ENCODE measurements around the gene TMEM256. TPM values are rescaled to one million over a fixed set of nuclear protein-coding genes. Genes with fewer than 3 reads are reported as not detected.

The TMEM256 gene
- total RNA-seq, 1 experiment from 2014 or later, result 151 TPM

DNA sequence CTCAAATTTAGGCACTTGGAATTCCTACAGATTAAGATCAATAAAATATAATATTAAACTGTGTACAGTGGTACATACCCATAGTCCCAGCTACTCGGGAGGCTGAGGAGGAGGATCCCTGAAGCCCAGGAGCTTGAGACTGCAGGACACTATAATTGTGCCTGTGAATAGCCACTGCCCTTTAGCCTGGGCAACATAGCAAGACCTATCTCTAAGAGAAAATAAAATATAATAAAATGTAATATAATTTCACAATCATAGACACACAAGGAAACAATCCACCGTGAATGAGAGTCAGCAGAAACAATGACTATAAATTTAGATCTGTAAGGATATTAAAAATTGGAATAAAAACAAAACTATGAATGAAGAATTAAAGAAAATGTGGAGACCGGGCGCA is 33.0 kb downstream of the TMEM256 start:
- no peak overlapping the region for H2AFZ ChIP-seq (ENCODE audit: low read length)
- WGBS (ENCODE audit: extremely low coverage, insufficient read length, low lambda C conversion rate), result no CpG with 5 or more reads among the region's 4 CpGs
- peaks cover 3% of the 10 kb centered on the region; the same call in 1 of the 2 replicates for H3K27me3 Mint-ChIP-seq (ENCODE audit: low read depth)

More for the DNA sequence above, 33.0 kb downstream of the TMEM256 start:
- Histone ChIP-seq H3T11ph (ENCODE audit: low read length) (no peak overlapping the region), H3K9me3 (ENCODE audit: control insufficient read depth, low read depth, low read length) (no peaks in the 10 kb centered on the region), H2BK20ac (ENCODE audit: low read depth, low read length, poor library complexity, severe bottlenecking) (no peak overlapping the region), H3K9ac (ENCODE audit: extremely low read depth, insufficient read length, low read length) (no peak overlapping the region), H2BK12ac (ENCODE audit: insufficient read length, low read depth, low read length) (no peak overlapping the region), H3K4me1 (ENCODE audit: insufficient read depth, low read length) (peaks cover 5% of the 10 kb centered on the region; the same call in 1 of the 2 replicates), H3K27me3 (ENCODE audit: insufficient read depth, low read length) (no peaks in the 10 kb centered on the region), H3K56ac (ENCODE audit: insufficient read length, low read depth, low read length) (no peak overlapping the region), H2BK120ac (ENCODE audit: low read depth, low read length, poor library complexity, severe bottlenecking) (no peak overlapping the region), H4K5ac (ENCODE audit: insufficient read length, low read depth, low read length) (no peak overlapping the region), H3K27ac (ENCODE audit: insufficient read length, low read depth, low read length) (no peak overlapping the region), H4K91ac (ENCODE audit: insufficient read length, low read depth, low read length) (no peak overlapping the region), H2BK15ac (ENCODE audit: low read depth, low read length) (no peak overlapping the region), H3K23me2 (ENCODE audit: insufficient read length, low read depth, low read length, poor library complexity, severe bottlenecking) (no peaks in the 10 kb centered on the region), H3K23ac (ENCODE audit: insufficient read length, low read depth, low read length) (no peak overlapping the region), H3K79me2 (ENCODE audit: insufficient read depth, low read length) (no peaks in the 10 kb centered on the region), H2AK5ac (ENCODE audit: insufficient read length, low read length) (no peak overlapping the region), H3K18ac (ENCODE audit: insufficient read length, low read depth, low read length) (no peak overlapping the region), H2BK5ac (ENCODE audit: insufficient read length, low read length) (no peak overlapping the region), H4K20me1 (ENCODE audit: control insufficient read depth, insufficient read depth, insufficient read length) (no peaks in the 10 kb centered on the region), H3K79me1 (ENCODE audit: insufficient read depth, low read depth, low read length, poor library complexity, severe bottlenecking) (no peaks in the 10 kb centered on the region), H3K4me2 (ENCODE audit: insufficient read depth, insufficient read length, low read length) (no peak overlapping the region), H4K8ac (replicated peaks; ENCODE audit: insufficient read length, low read depth, low read length) (no peak overlapping the region), H3K14ac (ENCODE audit: insufficient read depth, low read length) (no peak overlapping the region), H3K4ac (ENCODE audit: low read depth, low read length) (no peak overlapping the region)
- Mint-ChIP-seq H3K36me3 (ENCODE audit: insufficient read depth in 1 of 3, low read depth in 3 of 3) (no peaks in the 10 kb centered on the region), H3K9me3 (no peaks in the 10 kb centered on the region), H3K4me1 (peaks cover 5 to 24% of the 10 kb centered on the region in 2 experiments), H3K4me3 (no peak overlapping the region), H3K27ac (no peak overlapping the region)
- DNase-seq, result no peak
- TF ChIP-seq, protein P1, sequence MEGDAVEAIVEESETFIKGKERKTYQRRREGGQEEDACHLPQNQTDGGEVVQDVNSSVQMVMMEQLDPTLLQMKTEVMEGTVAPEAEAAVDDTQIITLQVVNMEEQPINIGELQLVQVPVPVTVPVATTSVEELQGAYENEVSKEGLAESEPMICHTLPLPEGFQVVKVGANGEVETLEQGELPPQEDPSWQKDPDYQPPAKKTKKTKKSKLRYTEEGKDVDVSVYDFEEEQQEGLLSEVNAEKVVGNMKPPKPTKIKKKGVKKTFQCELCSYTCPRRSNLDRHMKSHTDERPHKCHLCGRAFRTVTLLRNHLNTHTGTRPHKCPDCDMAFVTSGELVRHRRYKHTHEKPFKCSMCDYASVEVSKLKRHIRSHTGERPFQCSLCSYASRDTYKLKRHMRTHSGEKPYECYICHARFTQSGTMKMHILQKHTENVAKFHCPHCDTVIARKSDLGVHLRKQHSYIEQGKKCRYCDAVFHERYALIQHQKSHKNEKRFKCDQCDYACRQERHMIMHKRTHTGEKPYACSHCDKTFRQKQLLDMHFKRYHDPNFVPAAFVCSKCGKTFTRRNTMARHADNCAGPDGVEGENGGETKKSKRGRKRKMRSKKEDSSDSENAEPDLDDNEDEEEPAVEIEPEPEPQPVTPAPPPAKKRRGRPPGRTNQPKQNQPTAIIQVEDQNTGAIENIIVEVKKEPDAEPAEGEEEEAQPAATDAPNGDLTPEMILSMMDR (conservative IDR thresholded peaks at IDR 0.05), result no peak

Measured in H9 (cell line).